ENCODE measurements around the gene DCT.

DCT gene

DNA sequence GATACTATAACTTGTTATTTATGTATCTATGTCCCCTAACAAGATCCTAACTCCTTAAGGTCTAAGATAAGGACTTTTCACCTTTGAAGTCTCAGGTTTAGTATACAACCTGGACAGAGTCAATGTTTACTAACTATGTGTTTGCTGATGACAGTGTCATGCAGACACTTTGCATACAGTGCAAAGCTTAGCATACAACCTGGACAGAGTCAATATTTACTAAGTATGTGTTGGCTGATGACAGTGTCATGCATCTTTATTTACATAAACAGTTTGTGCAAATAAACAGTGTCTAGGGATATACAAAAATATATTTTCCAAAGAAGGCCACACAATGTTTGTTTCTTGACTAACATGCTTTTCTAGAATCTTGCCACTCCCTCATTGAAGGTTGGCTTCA is 34.7 kb downstream of the DCT start:
- no peak for DNase-seq

GRCh38 chr13:94435604-94436226 is 43.8 kb downstream of the DCT start:
- DNase-seq, result peak; percentile 36 to 71 (median 67)

GRCh38 chr13:94433055-94433961 is 46.2 kb downstream of the DCT start:
- DNase-seq, result no peak

DNA sequence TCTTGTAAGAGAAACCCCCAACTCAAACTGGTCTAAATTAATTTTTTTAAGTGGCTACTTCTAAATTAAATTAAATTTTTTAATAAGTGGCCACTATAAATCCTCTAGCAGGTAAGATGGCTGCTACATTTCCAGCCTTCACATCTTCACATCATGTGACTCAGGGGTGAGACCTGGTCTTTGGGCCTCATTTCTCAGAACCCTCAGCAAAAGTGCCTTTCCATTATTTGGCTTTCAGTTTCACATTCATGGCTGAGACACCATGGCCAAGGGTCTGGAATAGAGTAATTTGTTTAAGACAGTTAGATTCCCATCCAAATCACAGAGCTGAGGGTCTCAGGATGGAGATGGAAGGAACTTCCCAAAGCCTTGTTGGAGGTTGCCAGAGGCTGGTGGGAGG is 47.5 kb downstream of the DCT start:
- no peak for DNase-seq

GRCh38 chr13:94431574-94431973 is 47.9 kb downstream of the DCT start:
- DNase-seq, result no peak

DNA sequence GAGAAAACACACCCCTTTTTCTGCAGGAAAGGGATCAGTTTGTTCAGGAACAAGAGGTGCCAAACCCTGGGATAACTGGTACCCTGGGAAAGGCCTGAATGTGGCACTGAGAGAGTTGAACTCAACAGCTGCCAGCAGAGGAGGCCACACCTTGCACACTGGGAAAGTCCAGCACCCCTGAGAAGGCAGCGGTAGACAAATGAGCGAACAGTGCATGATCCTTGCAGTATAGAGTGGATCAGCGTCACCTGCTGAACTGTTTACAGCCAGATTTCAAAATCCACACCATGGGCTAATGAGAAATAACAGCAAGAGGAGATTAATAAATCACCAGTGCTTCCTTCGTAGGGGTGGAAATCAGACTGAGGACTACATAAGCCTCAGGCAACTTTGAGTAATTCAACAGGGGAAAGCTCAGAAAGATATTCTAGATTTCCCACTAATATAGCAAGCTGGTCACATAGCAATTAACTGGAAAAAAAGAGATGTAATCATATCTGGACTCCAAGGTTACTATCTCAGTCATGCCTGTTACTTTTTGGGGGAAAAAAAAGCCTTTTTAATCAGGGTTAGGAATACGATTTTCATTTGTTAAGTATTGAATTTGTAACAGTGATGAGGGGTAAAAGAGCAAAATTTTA is 52.0 kb downstream of the DCT start:
- no peak for DNase-seq

GRCh38 chr13:94419925-94420305 is 59.6 kb downstream of the DCT start:
- DNase-seq, result peak; percentile 50 to 65 (median 63)

GRCh38 chr13:94419304-94419924 is 60.1 kb downstream of the DCT start:
- DNase-seq, result peak; percentile 75 to 94 (median 83)

GRCh38 chr13:94417294-94417693 is 62.2 kb downstream of the DCT start:
- DNase-seq, result no peak

- DNase-seq, result no peak
These were observed 62.9 kb downstream of the DCT start for GRCh38 chr13:94416454-94417080.

DNA sequence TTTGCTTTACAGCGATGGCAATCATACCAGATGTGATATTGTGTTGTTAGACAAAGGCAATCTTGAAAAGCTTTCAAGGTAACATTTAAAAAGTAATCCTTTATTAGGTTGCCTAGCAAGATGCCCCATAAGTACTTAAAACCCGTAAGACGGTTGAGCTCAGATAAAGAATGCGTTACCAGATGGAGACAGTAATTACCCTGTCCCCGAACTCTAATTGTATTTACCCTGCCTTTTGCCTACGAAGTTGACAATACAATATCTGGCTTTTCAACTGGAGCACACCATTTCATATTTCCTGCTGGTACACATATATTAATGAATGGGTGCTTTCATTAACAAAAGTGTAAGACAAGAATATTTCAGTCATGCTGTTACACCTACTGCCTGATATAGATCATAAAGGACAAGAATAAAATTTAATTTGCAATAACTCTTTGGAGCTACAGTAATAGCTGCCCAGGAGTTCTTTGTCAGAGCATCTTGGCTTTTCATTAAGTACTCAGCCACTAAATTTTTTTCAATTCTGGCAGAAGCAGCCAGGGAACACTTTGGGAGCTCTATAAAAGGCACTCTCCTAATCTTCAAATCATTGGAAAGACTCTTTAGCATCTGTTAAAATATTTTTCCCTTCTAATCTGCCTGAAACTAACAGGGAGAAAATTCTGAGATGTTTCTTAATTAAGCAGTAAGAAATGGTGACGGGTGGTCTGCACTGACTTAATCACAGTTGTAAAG is 63.8 kb downstream of the DCT start:
- no peak for DNase-seq

DNA sequence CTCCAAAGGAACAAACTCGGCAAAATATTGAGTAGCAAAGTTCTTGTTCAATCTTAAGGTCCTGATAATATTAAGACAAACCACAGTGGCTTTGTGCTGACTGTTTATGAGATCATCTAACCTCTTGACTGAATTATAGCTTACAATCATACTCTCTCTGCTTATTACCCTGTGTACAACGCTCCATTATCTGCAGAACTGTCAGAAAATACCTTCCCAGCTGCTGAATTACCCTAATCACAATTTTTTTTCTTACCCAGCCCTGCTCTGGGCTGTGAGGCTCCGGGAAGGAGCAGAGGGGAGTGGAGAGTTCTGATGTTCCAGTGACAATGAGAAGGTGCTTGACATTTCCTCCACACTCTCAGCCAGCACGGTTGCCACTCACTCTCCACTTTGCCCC is 64.8 kb downstream of the DCT start:
- DNase-seq, result no peak

GRCh38 chr13:94414141-94414540 is 65.3 kb downstream of the DCT start:
- no peak for DNase-seq

- DNase-seq, result no peak
These were observed 65.9 kb downstream of the DCT start for GRCh38 chr13:94413598-94413944.

GRCh38 chr13:94412870-94413597 is 66.4 kb downstream of the DCT start:
- DNase-seq, result no peak

GRCh38 chr13:94411747-94412146 is 67.7 kb downstream of the DCT start:
- DNase-seq, result no peak

DNA sequence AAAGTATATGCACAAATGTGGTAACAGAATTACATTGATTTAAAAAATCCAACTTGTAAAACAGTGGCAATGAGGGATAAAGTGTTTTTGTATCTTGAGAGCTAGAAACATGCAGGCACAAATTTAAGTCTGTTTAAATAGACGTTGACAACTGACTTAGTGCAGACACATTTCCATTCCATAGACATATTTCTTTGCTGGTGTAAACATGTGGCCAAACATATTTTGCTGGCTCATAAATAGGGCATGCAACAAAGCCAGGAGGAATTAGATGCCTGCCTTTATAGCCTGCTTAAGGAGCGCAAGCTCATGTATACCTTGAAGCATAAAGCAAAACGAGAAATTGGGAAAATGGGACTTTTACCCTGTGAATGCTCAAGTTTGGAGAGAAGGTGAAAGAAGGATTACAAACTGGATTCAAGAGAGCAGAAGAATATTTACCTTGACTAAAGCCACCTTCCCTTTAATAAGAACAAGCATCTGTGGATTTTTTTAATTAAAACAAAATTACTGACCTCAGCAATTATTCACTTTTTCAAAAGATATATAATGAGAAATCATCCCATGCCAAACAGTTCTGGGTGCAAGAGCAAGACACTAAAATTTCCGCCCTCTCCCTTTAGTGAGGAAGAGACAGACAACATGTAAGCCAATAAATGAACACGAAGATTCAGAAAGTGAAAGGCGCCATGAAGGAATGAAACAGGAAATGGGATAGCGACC is 71.0 kb downstream of the DCT start:
- no peak for DNase-seq

- DNase-seq, result no peak
These were observed 78.6 kb downstream of the DCT start for GRCh38 chr13:94400874-94401273.

GRCh38 chr13:94399812-94400211 is 79.7 kb downstream of the DCT start:
- DNase-seq, result no peak

DNA sequence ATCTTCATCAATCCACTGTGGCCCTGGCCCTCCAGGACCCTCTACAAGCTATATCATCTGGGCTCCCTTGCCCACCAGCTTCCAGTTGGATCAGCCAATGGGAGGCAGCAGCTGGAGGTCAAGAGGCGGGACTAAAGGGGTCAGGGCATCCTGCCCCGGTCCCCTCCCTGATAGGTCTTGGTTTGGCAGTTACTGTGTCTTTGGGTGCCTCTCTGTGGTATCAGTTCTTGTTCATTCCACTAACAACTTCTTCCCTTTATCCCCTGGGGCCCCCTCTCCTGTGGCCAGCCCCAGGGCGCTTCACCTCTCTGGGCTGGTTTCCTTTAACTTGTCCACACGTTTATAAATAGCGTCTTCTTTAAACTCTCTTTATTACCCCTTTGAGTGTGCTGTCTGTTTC is 83.6 kb downstream of the DCT start:
- no peak for DNase-seq

GRCh38 chr13:94394723-94395122 is 84.8 kb downstream of the DCT start:
- DNase-seq, result no peak

Data from suppressor macrophage treated with lipopolysaccharide for 1 hour (primary cell).